Measurements from ENCODE around the gene NUMB.
A peak's percentile ranks its signal among the peaks of the same experiment; 100 is the strongest.
"Not testable (repeated sequence)": the region's sequence is repeated elsewhere in the genome, so short reads cannot be mapped to it uniquely, and the experiment has no call there.

NUMB gene

DNA sequence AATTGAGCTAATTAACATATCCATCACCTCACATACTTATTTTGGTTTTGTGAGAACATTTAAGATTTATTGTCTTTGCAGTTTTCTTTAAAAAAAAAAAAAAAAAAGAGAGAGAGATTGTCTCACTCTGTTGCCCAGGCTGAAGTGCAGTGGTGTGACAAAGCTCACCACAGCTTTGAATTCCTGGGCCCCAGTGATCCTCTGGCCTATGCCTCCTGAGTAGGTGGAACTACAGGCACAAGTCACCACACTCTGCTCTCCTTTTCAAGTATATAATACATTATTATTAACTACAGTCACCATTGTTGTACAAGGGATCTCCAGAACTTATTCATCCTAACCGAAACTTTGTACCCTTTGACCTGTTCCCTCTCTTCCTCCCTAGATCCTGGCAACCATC, 64.0 kb downstream of the NUMB start:
- no peak for TF ChIP-seq Cebpa-rat (IDR thresholded peaks at IDR 0.05)
- H3K27ac ChIP-seq = no peak overlapping the region

DNA sequence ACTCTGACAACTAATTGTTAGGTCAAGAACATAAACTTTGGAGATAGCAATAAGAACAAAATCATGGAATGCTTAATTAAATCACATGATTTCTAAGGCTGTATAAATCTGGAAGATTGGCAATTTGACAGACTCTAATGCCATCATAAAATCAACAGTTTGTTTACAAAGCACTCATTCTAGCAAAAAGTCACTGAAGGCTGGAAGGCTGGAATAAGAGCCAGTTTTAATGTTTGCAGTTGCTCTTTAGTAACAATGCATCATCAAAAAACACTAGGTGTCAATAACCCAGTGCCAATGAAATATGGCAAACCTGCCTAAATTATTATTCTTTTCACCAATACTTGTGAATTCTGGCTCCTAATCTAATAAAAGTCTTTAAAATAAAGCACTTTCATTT, 65.0 kb downstream of the NUMB start:
- H3K27me3 ChIP-seq = no peaks in the 10 kb centered on the region
- no peak overlapping the region for H3K27ac ChIP-seq
- no peak overlapping the region for H3K4me2 ChIP-seq

More for the DNA sequence above, 64.0 kb downstream of the NUMB start:
- H3K4me1 ChIP-seq = peaks cover 6% of the 10 kb centered on the region; the same call in 1 of the 2 replicates
- no peaks in the 10 kb centered on the region for H3K27me3 ChIP-seq
- H3K36me3 ChIP-seq = peaks cover 14% of the 10 kb centered on the region; the same call in 1 of the 2 replicates
- H3K4me3 ChIP-seq = no peak overlapping the region
- no peak overlapping the region for H3K9ac ChIP-seq
- peaks cover 3% of the 10 kb centered on the region; the same call in 1 of the 2 replicates for H3K9me3 ChIP-seq
- peaks cover 11% of the 10 kb centered on the region; the same call in 1 of the 2 replicates for H4K20me1 ChIP-seq
- no peak overlapping the region for H3K4me2 ChIP-seq

DNA sequence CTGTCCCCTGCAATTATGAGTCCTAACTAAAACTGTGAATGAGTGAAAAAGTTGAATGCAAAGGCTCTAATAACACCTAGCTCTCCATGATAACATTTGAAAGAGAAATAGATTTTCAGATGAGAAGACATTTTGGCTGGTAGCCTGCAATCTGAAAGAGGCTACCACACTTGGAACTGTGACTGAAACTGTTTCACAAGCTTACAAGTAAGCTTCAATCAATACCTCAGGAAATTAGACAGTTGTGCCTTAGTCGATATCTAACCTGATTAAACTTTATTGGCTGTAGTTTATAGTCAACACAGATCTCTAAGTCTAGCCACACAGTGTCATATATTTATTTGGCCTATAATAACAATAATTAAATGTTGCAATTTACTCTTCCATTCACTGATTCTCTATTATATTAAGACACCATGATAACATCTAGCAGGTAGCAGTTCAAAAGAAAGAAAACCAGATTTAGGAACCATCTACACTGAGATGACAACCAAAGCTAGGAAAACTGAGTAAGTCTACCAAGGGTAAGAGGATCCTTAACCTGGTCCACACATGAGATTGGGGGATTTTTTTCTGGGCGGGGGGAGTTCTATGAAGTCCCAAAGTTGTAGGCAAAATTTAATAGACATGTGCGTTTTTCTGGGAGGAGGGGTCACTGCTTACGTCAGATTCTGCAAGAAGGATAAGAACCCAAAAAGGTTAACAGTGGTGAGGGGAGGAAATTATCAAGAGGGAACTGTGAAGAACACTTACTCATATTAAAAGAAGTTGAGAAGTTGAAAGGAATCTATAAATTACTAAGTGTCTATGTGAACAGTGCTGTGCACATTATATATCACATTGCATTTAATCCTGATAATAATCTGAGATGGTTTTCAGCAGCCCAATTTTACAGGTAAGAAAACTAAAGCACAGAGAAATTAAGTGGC, 65.8 kb downstream of the NUMB start:
- Histone ChIP-seq H3K4me1 (peaks cover 12% of the 10 kb centered on the region), H3K9me3 (peaks cover 5% of the 10 kb centered on the region; the same call in 1 of the 2 replicates), H3K4me3 (no peak overlapping the region), H3K36me3 (peaks cover 14% of the 10 kb centered on the region; the same call in 1 of the 2 replicates), H3K27me3 (no peaks in the 10 kb centered on the region), H4K20me1 (peaks cover 7% of the 10 kb centered on the region; the same call in 1 of the 2 replicates), H3K27ac (no peak overlapping the region), H3K4me2 (no peak overlapping the region), H3K9ac (no peak overlapping the region)
- no peak for TF ChIP-seq Cebpa-rat (IDR thresholded peaks at IDR 0.05)

More for the DNA sequence above, 65.0 kb downstream of the NUMB start:
- Histone ChIP-seq H3K9ac (no peak overlapping the region), H3K4me3 (no peak overlapping the region), H4K20me1 (peaks cover 7% of the 10 kb centered on the region; the same call in 1 of the 2 replicates), H3K9me3 (peaks cover 5% of the 10 kb centered on the region; the same call in 1 of the 2 replicates), H3K4me1 (peaks cover 6% of the 10 kb centered on the region; the same call in 1 of the 2 replicates), H3K36me3 (peaks cover 14% of the 10 kb centered on the region; the same call in 1 of the 2 replicates)
- TF ChIP-seq Cebpa-rat (IDR thresholded peaks at IDR 0.05) = no peak

DNA sequence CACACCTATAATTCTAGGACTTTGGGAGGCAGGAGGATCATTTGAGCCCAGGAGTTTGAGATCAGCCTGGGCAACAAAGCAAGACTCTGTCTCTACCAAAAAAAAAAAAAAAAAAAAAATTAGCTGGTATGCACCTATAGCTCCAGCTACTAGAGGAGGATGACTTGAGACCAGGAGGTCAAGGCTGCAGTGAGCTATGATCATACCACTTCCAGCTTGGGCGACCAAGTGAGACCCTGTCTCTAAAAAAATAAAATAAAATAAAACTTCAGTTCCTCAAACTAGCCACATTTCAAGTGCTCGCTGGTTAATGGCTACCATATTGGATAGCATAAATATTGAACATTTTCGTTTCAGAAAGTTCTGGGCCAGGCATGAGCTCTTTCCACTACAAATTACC, 70.5 kb downstream of the NUMB start:
- H4K20me1 ChIP-seq, H3K9ac ChIP-seq, H3K4me3 ChIP-seq, H3K27ac ChIP-seq, H3K27me3 ChIP-seq: not testable (repeated sequence)
- Histone ChIP-seq H3K9me3 (peaks cover 23% of the 10 kb centered on the region), H3K4me1 (peaks cover 22% of the 10 kb centered on the region), H3K36me3 (peaks cover 16% of the 10 kb centered on the region; the same call in 1 of the 2 replicates), H3K4me2 (peak overlapping the region; percentile 54)

DNA sequence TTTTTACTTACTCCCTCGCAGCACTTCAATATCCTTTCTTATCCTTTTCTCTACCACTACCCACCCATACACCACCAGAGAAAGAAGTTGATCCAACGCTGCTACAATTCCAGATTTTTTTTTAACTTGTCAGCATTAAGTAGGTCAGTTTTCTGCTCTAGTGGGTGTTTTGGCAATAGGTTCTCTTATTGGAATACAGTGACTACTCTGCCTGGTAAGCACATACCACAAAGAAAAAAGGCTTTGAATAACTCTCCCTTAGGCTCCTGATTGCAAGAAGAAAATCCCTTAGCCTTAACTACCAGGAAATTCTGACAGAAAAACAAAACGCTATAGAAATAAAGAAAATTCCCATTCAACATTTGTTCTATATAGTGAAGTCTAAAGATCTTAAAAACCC, 72.0 kb downstream of the NUMB start:
- H3K27me3 ChIP-seq = no peaks in the 10 kb centered on the region
- peaks cover 25% of the 10 kb centered on the region for H3K9me3 ChIP-seq
- peaks cover 22% of the 10 kb centered on the region for H3K4me1 ChIP-seq
- H3K9ac ChIP-seq = no peak overlapping the region
- no peak overlapping the region for H3K4me2 ChIP-seq
- peaks cover 7% of the 10 kb centered on the region; the same call in 1 of the 2 replicates for H4K20me1 ChIP-seq
- H3K4me3 ChIP-seq = no peak overlapping the region
- H3K27ac ChIP-seq = no peak overlapping the region
- no peak for TF ChIP-seq Cebpa-rat (IDR thresholded peaks at IDR 0.05)
- peaks cover 16% of the 10 kb centered on the region; the same call in 1 of the 2 replicates for H3K36me3 ChIP-seq

DNA sequence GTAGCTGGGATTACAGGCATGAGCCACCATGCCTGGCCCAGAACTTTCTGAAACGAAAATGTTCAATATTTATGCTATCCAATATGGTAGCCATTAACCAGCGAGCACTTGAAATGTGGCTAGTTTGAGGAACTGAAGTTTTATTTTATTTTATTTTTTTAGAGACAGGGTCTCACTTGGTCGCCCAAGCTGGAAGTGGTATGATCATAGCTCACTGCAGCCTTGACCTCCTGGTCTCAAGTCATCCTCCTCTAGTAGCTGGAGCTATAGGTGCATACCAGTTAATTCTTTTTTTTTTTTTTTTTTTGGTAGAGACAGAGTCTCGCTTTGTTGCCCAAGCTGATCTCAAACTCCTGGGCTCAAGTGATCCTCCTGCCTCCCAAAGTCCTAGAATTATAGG, 73.3 kb downstream of the NUMB start:
- not testable (repeated sequence) for H3K27ac ChIP-seq, H3K27me3 ChIP-seq, H3K4me2 ChIP-seq, H3K9ac ChIP-seq, H3K4me3 ChIP-seq
- Histone ChIP-seq H3K36me3 (peaks cover 16% of the 10 kb centered on the region; the same call in 1 of the 2 replicates), H3K4me1 (peaks cover 22% of the 10 kb centered on the region), H4K20me1 (peaks cover 20% of the 10 kb centered on the region; the same call in 1 of the 2 replicates), H3K9me3 (peaks cover 25% of the 10 kb centered on the region)

DNA sequence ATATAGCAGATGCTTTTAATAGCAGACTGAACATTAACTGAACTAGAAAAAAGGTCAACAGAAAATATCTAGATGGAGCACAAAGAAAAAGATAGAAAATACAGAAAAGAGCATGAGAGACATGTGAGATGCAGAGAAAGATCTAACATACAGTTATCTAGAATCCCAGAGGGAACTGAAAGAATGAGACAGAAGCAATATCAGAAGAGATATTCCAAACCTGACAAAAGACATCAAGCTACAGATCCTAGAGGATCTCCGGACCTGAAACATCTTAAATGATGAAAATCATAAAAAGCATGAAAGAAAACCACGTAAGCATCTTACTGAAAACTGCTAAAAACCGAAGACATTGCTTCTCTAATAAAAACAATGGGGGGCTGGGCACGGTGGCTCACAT, 75.0 kb downstream of the NUMB start:
- H3K27ac ChIP-seq = no peak overlapping the region
- H3K36me3 ChIP-seq = peaks cover 11% of the 10 kb centered on the region; the same call in 1 of the 2 replicates
- no peak overlapping the region for H3K9ac ChIP-seq
- peaks cover 22% of the 10 kb centered on the region for H3K4me1 ChIP-seq
- H3K4me2 ChIP-seq = no peak overlapping the region
- H4K20me1 ChIP-seq = peaks cover 30% of the 10 kb centered on the region; the same call in 1 of the 2 replicates
- no peak for TF ChIP-seq Cebpa-rat (IDR thresholded peaks at IDR 0.05)
- H3K4me3 ChIP-seq = no peak overlapping the region
- peaks cover 20% of the 10 kb centered on the region for H3K9me3 ChIP-seq
- no peaks in the 10 kb centered on the region for H3K27me3 ChIP-seq

- H3K9me3 ChIP-seq = peaks cover 20% of the 10 kb centered on the region
- peaks cover 18% of the 10 kb centered on the region; the same call in 1 of the 2 replicates for H3K36me3 ChIP-seq
These were observed 76.8 kb downstream of the NUMB start for GRCh38 chr14:73381380-73382013.

DNA sequence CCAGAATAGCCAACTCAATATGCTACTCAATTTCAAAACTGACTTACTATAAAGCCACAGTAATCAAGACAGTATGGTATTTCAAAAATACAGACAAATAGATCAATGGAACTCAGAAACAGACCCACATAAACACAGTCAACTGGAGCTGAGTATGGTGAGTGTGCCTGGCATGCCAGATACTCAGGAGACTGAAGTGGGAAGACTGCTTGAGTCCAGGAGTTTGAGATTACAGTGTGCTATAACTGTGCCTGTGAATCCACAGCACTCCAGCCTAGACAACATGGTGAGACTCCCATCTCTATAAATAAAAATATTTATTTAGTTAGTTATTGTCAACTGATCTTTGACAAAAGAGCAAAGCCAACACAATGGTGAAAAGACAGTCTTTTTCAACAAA, 81.8 kb downstream of the NUMB start:
- no peaks in the 10 kb centered on the region for H3K9me3 ChIP-seq
- H3K4me1 ChIP-seq = no peaks in the 10 kb centered on the region
- H3K4me3 ChIP-seq = no peak overlapping the region
- no peak overlapping the region for H3K4me2 ChIP-seq
- no peak overlapping the region for H3K27ac ChIP-seq
- no peak for TF ChIP-seq Cebpa-rat (IDR thresholded peaks at IDR 0.05)
- no peak overlapping the region for H3K9ac ChIP-seq
- peaks cover 47% of the 10 kb centered on the region for H4K20me1 ChIP-seq
- no peaks in the 10 kb centered on the region for H3K27me3 ChIP-seq
- peaks cover 8% of the 10 kb centered on the region for H3K36me3 ChIP-seq

More at GRCh38 chr14:73381380-73382013, 76.8 kb downstream of the NUMB start:
- Histone ChIP-seq H3K27me3 (no peaks in the 10 kb centered on the region), H3K4me3 (no peak overlapping the region), H3K27ac (no peak overlapping the region), H3K9ac (no peak overlapping the region), H4K20me1 (peaks cover 32% of the 10 kb centered on the region; the same call in 1 of the 2 replicates), H3K4me2 (no peak overlapping the region), H3K4me1 (peaks cover 9% of the 10 kb centered on the region; the same call in 1 of the 2 replicates)
- TF ChIP-seq Cebpa-rat (IDR thresholded peaks at IDR 0.05) = no peak

Data from BLaER1 (cell line).